ENCODE results near the gene SOD3.

Gene SOD3, protein sequence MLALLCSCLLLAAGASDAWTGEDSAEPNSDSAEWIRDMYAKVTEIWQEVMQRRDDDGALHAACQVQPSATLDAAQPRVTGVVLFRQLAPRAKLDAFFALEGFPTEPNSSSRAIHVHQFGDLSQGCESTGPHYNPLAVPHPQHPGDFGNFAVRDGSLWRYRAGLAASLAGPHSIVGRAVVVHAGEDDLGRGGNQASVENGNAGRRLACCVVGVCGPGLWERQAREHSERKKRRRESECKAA

GRCh38 chr4:24794916-24795665, at the start of gene SOD3:
TSS of gene SOD3 (plus strand) at chr4:24795573. CDS start at chr4:24799522, 3,949 bp downstream.
- no peak for DNase-seq
- no peak for ATAC-seq

DNA sequence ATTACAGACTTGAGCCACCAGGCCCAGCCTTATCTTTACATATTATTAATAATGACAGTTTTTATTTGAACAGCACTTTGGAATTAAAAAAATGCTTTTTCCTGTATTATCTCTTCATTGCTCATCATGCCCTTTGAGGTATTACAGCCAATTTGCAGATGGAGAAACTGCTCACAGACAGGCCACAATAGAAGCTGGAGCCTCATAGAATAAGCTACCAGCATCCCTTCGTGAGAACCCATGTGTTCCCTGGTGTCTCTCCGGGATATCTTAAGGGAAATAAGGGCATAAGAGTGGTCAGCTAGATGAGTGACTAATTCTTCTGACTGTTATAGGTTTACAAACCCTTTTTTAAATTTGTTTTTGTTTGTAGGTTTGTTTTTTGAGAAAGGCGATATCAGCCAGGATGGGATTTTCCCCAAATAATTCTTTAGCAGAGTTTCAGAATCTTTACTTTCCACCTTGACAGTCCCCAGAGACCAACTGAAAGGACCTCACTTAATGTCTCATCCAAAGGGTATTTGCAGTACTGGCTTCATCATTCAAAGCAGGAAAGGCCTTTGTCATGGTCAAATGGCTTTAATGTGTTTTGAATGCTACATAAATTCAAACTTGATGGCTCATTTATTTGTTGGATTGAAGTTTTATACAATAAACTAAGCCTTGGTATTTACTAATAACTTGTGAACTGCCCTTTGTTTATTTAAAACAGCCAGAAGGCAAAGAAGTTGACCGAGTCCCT, 48.0 kb upstream of the SOD3 start:
- DNase-seq, result no peak
- no peak for ATAC-seq

- ATAC-seq (no peak), DNase-seq (no peak)
Measured at GRCh38 chr4:24748023-24748422, 47.4 kb upstream of the SOD3 start.

GRCh38 chr4:24748758-24749350, 46.5 kb upstream of the SOD3 start:
- ATAC-seq (no peak), DNase-seq (no peak)

GRCh38 chr4:24750106-24750505, 45.3 kb upstream of the SOD3 start:
- no peak for DNase-seq
- ATAC-seq, result no peak

- DNase-seq (no peak), ATAC-seq (no peak)
Measured at GRCh38 chr4:24751926-24752539, 43.3 kb upstream of the SOD3 start.

- no peak for ATAC-seq
- DNase-seq, result no peak
Measured at GRCh38 chr4:24753519-24753918, 41.9 kb upstream of the SOD3 start.

DNA sequence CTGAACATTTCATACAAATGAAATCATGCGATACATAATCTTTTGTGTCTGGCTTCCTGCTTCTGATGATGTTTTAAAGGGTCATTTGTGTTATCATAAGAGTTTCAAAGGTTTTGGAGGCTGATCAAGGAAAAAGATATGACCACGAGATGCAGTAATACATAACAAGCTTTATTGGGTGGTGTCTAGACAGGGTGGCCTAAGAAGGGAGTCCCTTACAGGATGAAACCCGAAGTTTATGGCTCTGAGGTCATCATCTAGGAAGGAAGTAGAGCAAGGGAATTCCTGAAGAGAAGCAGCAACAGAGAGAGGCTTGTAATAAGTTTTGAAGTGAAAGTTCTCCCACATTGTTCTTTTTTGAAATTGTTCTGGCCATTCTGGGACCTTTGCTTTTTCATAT, 40.8 kb upstream of the SOD3 start:
- no peak for DNase-seq
- no peak for ATAC-seq

DNA sequence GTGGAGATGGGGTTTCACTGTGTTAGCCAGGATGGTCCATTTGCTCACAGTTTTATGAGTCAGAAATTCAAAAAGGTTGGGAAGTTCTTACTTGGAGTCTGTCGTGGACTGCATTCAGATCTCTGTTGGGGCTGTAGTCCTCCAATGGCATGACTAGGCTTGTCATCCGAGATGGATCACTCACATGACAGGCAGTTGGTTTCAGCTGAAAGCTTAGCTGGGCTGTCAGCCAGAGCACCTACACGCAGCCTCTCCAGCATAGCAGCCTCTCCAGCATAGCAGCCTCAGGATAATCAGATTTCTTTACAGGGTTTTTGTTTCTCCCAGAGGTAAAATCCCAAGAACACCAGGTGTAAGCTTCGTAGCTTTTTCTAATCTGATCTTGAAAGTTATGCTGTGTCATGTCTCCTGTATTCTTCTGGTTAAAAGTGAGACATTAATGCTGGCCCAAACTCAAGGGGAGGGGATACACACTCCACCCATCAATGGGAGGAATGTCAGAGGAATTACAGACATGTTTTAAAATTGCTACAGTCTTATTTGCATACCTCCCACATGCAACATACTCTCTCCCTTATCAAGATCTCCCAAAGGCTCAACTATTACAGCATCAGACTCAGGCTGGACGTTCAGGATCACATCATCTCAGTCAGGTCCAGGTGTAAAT, 31.6 kb upstream of the SOD3 start:
- ATAC-seq (no peak), DNase-seq (no peak)

DNA sequence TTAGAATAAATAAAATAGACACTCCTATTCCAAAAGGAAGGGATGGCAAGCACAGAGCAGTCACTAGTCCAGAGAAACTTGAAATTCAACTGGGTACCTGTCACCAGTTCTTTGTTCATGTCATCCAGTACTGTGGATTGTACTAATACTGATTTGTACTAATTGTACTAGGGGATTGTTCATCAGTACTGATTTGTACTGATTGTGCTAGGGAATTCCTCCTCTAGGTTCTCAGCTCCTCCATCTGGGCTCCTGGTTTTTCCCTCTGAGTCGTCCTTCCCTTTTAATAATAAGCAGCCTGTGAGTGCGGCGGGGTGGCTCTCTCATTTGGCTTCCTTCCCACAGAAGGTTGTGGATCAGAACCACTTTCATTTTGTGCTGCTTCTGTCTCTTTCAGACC, 31.0 kb upstream of the SOD3 start:
- DNase-seq, result no peak
- ATAC-seq, result no peak

GRCh38 chr4:24765376-24765988, 29.9 kb upstream of the SOD3 start:
- DNase-seq, result no peak
- ATAC-seq, result no peak

- DNase-seq (no peak), ATAC-seq (no peak)
Measured at GRCh38 chr4:24768006-24768405, 27.4 kb upstream of the SOD3 start.

- ATAC-seq (no peak), DNase-seq (no peak)
Measured at GRCh38 chr4:24768604-24769003, 26.8 kb upstream of the SOD3 start.

DNA sequence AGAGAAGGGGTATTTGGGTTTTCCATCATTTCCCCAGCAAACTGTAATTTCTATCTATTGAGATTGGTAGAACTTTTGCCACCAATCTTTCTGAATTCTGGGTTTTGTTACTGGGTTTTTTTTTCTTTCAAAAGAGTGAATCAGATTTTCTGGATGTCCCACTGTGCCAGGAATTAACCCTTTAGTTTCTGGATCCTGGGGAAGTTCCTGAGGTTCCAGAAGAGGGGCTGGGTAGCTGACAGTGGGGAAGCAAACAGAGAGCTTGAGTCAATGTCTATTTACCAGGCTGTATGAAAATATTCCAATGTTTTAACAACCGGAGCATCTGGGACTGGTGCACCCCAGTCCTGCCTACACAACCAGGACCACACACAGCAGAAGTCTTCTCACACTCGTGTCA, 25.8 kb upstream of the SOD3 start:
- ATAC-seq (no peak), DNase-seq (no peak)

- DNase-seq, result peak; percentile 4
- ATAC-seq, result peak; percentile 57
Measured at GRCh38 chr4:24770032-24770584, 25.3 kb upstream of the SOD3 start.

- no peak for ATAC-seq
- DNase-seq, result no peak
Measured at GRCh38 chr4:24770667-24771066, 24.7 kb upstream of the SOD3 start.

- ATAC-seq (no peak), DNase-seq (no peak)
Measured at GRCh38 chr4:24771241-24771640, 24.1 kb upstream of the SOD3 start.

- ATAC-seq (no peak), DNase-seq (no peak)
Measured at GRCh38 chr4:24772061-24772705, 23.2 kb upstream of the SOD3 start.

DNA sequence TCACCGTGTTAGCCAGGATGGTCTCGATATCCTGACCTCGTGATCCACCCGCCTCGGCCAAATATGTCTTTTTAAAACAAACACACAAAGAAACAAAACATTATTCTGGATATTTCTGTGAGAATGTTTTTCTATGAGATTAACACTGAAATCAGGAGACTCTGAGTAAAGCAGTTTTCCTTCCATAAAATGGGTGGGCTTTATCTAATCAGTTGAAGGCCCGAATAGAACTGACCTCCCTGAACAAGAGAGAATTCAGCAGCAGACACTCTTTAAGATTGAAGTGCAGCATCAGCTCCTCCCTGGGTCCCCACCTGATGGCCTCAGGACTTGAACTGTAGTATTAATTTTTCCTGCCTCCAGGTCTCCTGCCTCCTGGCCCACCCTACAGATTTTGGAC, 22.4 kb upstream of the SOD3 start:
- DNase-seq (no peak), ATAC-seq (no peak)

DNA sequence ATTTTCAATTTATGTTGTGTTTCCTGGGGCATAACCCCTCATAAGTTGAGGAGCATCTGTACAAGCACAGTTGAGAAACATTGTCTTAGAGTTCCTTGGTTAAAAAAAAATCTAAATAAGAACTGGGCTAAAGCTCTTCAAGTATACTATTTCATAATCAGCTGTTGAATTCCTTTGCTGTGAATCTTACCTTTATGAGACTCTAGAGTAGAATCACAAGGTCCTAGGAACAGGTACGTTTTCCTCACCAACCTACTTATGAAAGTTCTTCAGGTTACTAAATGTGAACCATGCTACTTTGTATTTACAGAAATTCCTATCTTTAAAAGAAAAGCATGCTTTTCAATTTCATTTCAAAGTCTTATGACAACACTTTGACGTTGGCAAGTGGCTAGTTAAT, 20.9 kb upstream of the SOD3 start:
- no peak for DNase-seq

More for the DNA sequence above, 20.9 kb upstream of the SOD3 start:
- ATAC-seq, result no peak

Data from stimulated activated naive CD8-positive, alpha-beta T cell treated with anti-CD3 and anti-CD28 coated beads, Interleukin-15, Interleukin-2, amounts not matched to agents 100 U/mL and 50 U/mL, for 24 hours (primary cell).